ENCODE results near the gene C16orf92.
"Not testable (repeated sequence)": the region's sequence is repeated elsewhere in the genome, so short reads cannot be mapped to it uniquely, and the experiment has no call there.

Gene C16orf92

GRCh38 chr16:30027588-30028437, 4.8 kb downstream of the C16orf92 start:
- peak; percentile 15 for DNase-seq

GRCh38 chr16:30028438-30029076, 5.6 kb downstream of the C16orf92 start:
- DNase-seq: peak; percentile 17

- no peak for DNase-seq
Observed at GRCh38 chr16:30030011-30030685, 7.2 kb downstream of the C16orf92 start.

DNA sequence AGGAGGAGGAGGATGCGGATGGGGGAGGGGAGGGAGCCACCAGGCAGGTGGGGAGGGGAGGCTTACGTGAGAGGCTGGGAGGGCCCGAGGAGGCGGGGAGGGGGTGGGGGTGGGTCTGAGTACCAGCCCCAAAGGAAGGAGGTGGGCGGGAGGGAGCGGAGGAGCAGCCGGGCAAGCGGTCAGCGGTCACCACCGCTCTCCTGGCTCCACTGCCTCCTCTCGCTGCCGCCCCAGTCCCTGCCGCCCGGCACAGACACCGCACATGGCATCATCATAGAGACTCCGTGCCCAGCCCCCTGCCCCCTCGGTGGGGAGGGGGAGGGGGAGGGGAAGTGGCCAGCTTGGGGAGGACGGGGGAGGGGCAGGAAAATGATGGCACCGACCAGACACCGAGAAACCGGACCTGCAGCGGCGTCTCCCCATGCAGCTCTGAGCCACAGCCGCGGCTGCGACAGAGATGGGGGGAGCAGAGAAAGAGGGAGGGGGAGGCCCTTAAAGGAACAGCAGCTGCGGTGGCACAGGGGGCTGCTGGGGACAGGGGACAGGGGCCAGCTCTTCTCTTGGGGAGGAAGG, 7.9 kb downstream of the C16orf92 start, which contains the start of gene TLCD3B:
TLCD3B (minus strand) TSS at position 431 of the 573 bp plus-strand sequence. CDS start 744 bp downstream, outside the sequence.
- DNase-seq: peak; percentile 29

GRCh38 chr16:30031477-30031918, 8.5 kb downstream of the C16orf92 start:
- no peak for DNase-seq

DNA sequence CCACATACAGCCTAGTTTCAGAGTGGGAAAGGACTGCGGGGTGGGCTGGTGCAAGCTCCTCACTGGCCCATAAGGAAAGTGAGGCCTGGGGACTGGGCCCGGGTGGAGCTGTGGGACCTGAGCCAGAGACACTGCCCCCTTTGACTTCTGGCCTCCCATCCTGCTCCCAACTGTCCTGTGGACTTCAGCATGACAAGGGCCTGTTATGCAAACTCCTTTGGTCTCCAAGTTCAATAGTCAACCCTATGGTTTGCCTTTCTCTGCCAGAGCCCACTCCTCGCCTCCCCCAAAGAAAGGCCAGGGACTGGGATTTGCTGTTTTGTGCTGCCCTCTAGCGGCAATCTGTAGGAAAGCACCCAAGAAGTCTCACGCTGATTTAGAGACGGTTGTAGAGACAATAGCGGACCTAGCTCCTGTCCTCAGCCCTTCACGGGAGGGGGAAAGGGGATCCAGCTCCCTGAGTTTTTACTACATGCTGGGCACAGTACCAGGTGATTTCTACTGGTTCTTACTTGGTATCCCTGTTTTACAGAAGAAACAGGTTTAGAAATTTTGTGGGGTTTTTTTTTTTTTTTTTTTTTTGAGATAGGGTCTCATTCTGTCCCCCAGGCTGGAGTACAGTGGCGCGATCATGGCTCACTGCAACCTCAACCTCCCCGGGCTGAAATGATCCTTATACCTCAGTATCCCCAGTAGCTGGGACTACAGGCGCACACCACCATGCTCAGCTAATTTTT, 9.3 kb downstream of the C16orf92 start:
- peak; percentile 77 for DNase-seq

DNA sequence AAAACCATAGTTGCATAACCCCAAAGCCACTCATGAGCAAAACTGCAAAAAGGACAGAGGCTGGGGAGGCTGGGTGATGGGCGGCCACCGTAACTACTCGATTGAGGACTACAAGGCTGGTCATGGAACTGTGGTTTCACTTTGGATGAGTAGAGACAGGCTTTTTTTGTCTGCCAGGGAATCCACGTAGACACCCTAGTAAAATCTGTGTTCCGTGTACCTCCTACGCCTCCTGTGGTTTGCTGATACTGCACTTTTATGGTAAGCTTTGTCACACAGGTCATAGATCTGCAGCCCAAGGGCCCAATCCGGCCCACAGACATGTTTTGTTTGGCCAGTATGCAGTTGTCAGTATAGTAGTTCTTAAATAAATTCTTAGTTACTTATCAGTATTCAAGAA, 10.3 kb downstream of the C16orf92 start:
- no peak for DNase-seq

GRCh38 chr16:30040221-30040620, 17.2 kb downstream of the C16orf92 start:
- DNase-seq: no peak

GRCh38 chr16:30040690-30041089, 17.7 kb downstream of the C16orf92 start:
- DNase-seq: not testable (repeated sequence)

GRCh38 chr16:30041841-30042240, 18.8 kb downstream of the C16orf92 start:
- DNase-seq: peak; percentile 33

DNA sequence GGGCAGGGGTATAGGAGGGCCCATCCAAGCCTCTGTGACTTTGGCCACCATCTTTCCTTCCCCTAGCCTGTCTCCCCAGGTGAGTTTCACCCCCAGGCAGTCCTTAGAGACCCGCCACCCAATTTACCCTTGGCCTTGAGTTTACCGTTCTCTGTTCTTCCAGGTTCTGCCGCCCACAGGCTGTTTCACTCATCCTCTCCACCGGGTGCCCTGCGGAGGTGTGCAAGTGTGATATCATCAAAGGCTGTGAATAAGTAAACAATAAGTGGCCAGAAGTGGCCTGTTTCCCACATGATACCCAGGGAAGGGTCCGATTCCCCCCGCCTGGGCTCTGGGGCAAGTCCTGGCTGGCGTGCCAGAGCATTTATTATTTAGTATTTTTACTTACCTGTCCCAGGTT, 23.2 kb downstream of the C16orf92 start:
- DNase-seq: peak; percentile 23

DNA sequence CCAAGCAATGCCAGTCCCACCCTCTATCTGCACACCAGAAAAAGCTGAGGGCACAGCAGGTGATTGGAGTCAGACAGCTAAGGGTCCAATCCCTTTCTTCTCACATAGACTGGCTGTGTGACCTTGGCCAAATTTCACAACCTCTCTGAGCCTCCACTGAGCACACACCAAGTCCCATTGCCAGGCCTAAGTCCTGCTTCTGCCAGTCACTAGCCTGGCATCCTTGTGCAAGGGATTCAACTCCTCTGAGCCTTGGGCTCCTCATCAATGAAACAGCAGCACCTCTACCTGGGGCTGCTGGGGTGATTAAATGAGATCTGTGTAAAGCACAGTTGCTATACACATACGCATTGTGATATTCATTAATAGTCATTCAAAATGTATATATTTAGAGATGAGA, 23.6 kb downstream of the C16orf92 start:
- DNase-seq: no peak

DNA sequence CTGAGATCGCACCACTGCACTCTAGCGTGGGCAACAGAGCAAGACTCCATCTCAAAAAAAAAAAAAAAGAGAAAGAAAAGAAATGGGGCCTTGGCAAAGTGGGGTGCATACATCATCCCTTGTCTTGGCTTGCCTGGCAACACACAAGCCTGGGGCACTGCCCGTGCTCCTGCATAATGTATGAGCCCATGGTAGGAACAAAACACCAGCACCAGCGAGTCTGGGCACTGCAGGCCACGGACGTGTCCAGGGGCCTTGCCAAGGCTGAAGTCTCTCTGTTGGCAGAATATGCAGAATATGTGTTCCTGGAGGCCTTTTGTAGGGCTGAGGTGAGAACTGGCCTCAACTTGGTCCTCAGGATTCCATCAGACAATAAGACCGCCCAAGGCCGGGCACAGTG, 26.9 kb downstream of the C16orf92 start:
- DNase-seq: no peak

GRCh38 chr16:30051518-30051917, 28.5 kb downstream of the C16orf92 start:
- no peak for DNase-seq

- DNase-seq: peak; percentile 96
Observed at GRCh38 chr16:30052671-30053372, 29.8 kb downstream of the C16orf92 start.

- DNase-seq: peak; percentile 33
Observed at GRCh38 chr16:30053376-30054015, 30.5 kb downstream of the C16orf92 start.

DNA sequence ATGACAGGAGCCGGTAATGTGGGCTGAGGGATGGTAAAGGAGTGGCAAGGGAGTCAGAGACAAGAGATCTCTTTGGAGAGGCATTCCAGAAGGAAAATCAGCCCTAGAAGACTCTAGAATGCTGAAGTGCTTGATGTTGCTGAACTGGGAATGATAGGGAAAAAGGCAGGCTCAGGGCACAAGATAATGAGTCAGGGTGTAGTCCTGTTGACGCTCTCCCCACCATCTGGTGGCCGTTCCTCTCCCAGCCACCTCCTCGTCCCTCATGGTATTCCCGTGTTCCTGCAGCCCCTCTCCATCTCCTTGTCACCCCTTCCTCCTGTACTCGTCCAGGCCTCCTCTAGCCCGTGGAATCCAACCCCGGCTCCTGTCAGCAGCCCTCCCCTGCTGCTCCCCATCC, 31.5 kb downstream of the C16orf92 start:
- no peak for DNase-seq

DNA sequence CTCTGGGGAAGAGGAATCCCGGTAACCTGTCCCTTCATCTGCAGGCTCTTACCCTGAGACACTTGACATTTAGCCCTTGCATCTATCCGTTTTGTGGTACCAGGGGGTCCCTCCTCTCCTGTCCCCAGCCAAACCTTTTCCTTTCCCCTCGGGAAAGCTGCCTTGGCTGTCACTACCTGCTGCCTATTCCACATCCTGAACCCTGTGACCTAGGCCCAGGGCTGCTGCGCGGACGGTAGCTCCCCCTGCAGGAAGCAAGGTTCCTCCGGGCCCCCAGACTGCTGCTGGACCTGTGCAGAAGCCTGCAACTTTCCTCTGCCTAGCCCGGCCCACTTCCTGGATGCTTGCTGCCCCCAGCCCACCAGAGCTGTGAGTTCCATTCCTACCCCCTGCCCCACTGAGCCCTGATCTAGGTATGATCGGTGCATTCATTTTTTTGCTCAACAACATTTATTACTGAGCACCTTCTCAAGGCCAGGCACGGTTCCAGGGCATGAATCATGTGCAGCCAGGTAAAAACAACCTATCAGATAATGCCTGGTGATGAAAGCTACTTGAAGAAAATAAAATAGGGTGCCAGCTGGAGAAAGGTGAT, 32.1 kb downstream of the C16orf92 start:
- DNase-seq: peak; percentile 49

DNA sequence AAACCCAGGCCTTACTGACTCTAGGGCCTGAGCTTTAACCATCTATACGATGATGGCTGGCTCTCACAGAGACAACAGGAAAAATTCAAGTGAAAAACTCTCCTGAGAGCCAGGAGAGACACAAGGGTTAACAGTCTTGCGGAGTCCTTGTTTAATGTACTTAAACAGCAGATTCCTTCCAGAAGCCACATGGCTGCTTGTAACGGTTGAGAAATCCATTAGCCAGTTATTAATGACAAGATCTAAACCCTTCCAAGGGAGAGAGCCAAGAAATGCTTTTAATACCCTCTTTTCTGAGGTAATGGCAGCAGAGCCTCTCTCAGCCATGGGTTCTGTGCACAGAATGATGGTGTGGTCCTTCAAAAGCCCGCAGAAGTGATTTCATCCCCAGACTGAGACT, 37.3 kb downstream of the C16orf92 start:
- no peak for DNase-seq

GRCh38 chr16:30060836-30061554, 38.0 kb downstream of the C16orf92 start:
- DNase-seq: peak; percentile 11

All from DMS53 (cell line).